Measurements from ENCODE around the gene AZI2.

AZI2 gene

DNA sequence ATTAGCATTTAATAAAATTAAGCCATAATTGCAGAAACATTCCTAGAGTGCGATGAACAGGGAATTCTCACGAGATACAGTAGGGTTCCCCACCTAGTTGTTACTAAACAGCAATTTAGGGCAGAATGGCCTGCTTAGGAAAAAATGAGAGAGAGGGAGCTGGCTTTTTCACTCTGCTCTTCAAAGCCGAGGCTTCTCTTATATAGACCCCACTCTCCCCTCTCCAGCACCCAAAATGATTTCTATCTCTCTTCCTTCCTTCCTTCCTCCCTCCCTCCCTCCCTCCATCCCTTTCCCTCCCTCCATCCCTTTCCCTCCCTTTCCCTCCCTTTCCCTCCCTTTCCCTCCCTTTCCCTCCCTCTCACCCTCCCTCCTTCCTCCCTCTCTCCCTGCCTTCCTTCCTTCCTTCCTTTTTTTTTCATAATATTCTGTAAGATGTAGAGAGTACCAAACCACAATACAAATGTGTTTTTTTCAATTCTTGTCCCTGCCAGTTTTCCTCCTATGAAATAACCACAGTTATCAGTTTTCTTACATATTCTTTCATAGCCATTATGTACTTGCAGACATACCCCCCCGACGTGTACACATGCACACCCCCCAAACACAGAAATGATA is 48.2 kb downstream of the AZI2 start:
- no peak for DNase-seq (ENCODE audit: low read depth in 2 of 2)

DNA sequence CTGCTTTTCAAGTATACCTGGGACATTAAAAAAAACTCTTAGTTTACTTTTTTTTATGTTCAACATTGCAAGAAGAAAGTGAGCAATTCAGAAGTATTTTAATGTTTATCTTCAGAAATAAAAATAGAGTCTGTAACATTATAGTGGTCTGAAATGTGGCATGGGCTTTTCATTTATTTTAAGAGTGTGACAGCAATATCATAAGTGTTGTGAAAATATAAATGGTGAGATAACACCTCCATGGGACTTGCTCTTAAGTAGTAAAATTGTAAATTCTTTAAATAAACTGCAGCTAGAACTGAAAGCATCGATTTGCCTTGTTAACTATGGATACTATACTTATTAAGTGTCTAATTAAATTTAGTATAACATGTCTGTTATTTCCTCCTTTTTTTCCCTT is 48.9 kb downstream of the AZI2 start:
- DNase-seq (ENCODE audit: low read depth in 2 of 2), result no peak

DNA sequence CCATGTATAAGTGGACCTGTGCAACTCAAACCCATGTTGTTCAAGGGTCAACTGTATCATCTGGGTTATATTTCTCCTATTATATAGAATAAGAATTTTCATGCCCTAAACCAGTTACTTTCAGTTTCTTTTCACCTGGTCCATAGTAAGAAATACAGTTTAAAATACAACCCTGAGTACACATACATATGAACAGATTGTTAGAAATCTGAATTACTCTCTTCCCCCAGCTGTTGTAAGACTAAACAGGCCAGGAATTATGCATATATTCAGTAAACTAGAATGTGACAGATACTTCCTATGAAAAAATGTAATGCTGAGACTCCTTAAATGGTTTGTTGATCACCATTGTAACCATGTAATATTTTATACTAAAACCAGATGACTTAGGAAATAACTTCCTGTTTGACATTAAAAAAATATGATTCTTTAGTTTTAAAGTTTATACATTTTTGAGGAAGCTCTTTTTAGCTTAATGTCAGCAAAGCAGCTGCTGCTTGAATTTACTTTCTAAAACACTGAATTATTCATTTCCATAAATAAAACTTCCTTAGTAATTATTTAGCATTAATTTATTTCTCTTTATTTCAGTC is 52.6 kb downstream of the AZI2 start:
- no peak for DNase-seq (ENCODE audit: low read depth in 2 of 2)

DNA sequence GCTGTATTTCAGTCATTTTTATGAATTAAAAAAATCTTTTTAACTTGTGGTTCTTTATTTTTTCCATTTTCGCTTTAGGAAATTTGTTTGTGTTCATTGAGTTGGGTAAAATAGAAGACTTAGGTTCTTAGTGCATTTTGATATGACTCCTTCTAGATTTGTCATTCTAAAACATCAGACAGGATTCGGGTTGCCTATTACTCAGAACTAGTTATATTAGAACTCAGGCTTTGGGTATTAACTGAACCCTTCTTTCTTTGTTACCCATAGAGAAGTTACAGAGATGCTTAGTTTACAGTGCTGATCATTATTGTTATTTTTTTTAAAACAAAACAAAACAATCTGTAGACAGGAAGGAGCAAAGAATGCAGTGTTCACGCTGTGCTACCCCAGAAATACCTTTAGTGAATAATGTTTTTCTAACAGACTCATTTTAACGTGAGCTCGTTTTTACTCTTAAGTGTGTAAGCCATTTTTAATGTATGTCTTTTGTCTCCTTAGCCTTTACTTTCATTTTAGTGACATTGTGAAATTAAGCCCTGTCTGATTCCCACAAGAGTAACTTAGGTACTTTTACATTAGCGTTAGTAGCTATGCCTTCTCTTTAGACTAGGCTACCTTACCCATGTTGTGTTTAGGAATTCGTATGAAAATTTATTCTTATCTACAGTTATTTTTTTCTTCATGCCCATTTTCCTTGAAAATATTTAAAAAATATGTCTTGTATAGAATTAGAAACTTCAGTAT is 53.8 kb downstream of the AZI2 start:
- no peak for DNase-seq (ENCODE audit: low read depth in 2 of 2)

DNA sequence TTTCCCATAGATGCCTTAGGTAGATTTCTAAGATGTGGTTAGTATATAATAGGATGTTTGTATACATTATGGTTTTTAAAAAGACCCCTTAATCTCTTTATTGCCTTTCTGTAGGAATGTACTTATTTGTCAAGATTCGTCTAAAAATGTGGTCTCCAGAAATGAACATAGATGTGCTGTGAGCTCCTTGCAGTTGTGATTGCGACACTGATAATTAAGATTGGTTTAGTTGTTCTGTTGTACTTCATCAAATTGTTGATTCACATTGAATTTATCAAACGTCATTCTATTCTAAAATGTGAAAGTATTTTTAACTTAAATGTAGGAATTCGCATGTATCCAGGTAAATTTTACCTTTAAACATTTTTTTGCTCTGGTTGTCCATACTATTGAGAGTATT is 56.0 kb downstream of the AZI2 start:
- no peak for DNase-seq (ENCODE audit: low read depth in 2 of 2)

DNA sequence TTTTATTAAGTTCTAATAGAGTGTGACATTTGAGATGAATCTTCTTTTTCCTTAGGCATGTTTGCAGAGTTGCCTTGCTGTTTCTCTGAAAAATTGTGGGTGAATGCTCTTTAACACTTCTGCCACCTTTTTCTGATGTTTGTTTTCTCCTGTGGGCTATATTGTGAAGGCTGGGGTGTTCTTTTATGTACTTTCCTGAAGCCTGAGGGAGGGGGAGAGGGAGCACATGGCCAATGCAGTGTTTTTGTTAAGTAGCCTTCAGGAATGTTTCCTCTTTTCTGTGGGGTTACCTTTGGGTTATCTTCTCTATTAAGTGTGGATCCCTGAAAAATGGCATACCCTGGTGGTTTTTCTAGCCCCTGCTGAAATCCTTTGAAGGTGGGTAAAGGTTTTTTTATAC is 57.0 kb downstream of the AZI2 start:
- DNase-seq (ENCODE audit: low read depth in 2 of 2), result no peak

DNA sequence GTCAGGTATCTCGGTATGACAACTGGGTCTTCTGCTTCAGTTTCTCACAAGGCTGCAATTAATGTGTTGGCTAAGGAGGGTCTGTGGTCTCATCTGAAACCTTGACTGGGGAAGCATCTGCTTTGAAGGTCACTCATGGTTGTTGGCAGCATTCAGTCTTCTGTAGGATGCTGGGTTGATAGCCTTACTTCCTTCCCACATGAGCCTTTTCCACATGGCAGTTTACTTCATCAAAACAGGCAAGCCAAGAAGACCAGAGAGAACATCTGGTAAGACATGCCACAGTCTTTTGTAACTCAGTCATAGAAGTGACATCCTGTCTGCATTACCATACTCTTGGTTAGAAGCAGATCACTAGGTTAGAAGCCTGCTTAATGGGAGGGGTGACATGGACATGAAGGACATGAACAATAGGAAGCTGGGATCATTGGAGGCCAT is 57.7 kb downstream of the AZI2 start:
- DNase-seq (ENCODE audit: low read depth in 2 of 2), result no peak

DNA sequence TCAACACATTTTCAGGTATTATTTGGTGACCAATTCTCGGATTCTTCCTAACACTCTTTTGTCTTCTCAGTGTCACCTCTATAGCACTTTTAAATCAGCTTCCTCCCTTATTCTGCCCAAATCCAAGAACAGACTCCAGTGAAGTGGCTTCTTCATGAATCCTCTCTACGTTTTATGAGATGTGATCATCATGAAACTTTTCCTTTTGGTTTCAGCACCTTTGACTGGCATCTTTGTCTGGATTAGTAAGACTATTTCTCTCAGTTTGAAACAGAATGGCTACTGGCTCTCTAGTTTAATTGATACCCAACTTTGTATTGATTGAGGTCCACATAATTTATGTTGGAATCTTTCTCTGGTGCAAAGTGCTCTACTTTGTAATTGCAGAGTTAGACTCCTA is 61.6 kb downstream of the AZI2 start:
- DNase-seq (ENCODE audit: low read depth in 2 of 2), result no peak

DNA sequence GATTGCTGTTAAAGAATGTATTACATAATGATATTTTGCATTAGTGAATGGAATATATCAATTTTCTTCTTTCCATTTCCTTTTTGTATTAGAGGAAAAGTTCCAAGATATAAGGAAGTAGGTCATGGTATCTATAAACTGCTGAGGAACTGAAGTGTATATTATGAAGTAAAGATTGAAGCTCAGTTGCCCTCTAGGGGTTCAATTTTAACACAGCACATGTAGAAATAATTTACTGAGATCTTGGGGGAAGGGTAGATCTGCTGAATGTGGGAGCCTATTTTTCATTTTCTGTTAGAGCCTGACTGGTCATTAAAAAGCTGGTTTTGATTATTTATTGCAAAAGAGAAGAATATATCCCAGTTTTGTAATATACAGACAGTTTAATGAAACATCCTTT is 62.0 kb downstream of the AZI2 start:
- no peak for DNase-seq (ENCODE audit: low read depth in 2 of 2)

DNA sequence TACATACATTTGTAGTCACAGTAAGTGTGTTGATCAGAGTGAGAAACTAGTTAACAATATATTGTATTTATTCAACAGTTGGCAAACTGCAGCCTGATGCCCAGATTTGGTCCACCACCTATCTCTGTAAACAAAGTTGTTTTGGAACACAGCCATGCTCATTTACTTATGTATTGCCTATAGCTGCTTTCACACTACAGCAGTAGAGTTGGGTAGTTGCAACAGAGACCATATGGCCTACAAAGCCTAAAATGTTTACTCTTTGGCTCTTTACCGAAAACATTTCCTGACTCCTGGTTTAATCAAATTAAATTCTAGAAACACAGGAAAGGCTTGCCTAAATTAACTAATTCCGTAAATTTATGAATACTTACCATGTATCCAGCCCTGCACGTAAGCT is 67.8 kb downstream of the AZI2 start:
- DNase-seq (ENCODE audit: low read depth in 2 of 2), result no peak

DNA sequence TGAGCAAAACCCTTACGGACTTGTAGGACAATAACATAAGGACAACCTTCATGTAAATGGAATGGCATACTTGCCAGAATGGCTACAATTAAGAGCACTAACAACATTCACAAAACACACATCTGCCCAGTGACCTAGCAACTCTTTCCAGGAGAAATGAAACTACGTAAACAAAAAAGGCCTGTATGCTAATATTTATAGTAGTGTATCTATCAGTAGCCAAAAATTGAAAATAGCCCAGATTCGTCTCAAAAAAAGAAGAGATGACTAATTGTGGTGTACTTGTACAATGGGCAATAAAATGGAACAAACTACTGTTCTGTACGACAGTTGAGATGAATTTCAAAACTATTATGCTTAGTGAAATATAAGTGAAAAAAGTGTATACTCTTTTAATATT is 68.9 kb downstream of the AZI2 start:
- DNase-seq (ENCODE audit: low read depth in 2 of 2), result no peak

DNA sequence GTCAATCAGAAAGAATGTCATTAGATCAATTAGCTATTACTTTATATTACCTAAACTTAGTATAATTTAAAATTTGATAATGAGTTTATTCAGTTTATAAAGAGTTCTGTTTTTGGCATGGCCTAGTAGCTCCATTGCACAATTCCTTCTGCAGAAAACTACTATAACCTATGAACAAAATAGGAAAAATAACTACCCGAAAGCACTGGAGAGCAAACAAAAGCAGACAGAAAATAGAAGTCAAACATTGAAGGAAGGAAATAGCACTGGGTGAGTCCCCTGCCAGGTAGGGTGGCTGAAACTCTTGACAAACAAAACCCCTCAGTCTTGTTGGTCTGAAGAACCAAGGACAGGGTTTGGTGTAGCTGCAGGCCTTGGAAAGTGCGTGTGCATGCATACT is 69.7 kb downstream of the AZI2 start:
- DNase-seq (ENCODE audit: low read depth in 2 of 2), result no peak

DNA sequence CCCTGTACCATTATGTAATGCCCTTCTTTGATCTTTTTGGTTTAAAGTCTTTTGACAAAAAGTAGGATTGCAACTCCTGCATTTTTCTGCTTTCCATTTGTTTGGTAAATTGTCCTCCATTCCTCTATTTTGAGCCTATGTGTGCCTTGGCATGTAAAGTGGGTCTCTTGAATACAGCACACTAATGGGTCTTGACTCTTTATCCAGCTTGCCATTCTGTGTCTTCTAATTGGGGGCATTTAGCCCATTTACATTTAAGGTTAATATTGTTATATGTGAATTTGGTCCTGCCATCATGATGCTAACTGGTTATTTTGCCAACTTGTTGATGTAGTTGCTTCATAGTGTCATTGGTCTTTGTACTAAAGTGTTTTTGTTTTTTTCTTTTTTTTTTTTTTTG is 74.8 kb downstream of the AZI2 start:
- DNase-seq (ENCODE audit: low read depth in 2 of 2), result no peak
